Upper lobe of left lung (tissue), 6 donors: ENCODE measurements around the gene SNAPC4. TPM values are rescaled to one million over a fixed set of nuclear protein-coding genes. Genes with fewer than 3 reads are reported as not detected.
"Not testable (repeated sequence)": the region's sequence is repeated elsewhere in the genome, so short reads cannot be mapped to it uniquely, and the experiment has no call there.

Experiments used
- ATAC-seq, 2 donors: fragments of 200-7000 bp; cut with Tn5 transposase; one replicate each; pipeline ENCODE4 v1.9.1; 2022; ENCODE audit warnings: mild to moderate bottlenecking in 2 of 2, moderate library complexity in 2 of 2; ENCODE audit not compliant: low FRiP score in 2 of 2
- DNase-seq, 2 donors: peaks; one replicate each; pipeline ENCODE4 v3.0.0-alpha.2; 2019 to 2020
- H3K27ac ChIP-seq, 4 donors: fragments of 200-600 bp; sonication (generic); one replicate each; pipeline ENCODE4 v1.5.1; 2016 to 2019
- H3K27me3 ChIP-seq, 4 donors: fragments of 200-600 bp; sonication (generic); one replicate each; pipeline ENCODE4 v1.5.1; 2017 to 2019
- H3K36me3 ChIP-seq, 4 donors: fragments of 200-600 bp; sonication (generic); one replicate each; pipeline ENCODE4 v1.5.1; 2016 to 2019
- H3K4me1 ChIP-seq, 4 donors: fragments of 200-600 bp; sonication (generic); one replicate each; pipeline ENCODE4 v1.5.1; 2018 to 2019
- H3K4me3 ChIP-seq, 4 donors: fragments of 200-600 bp; sonication (generic); one replicate each; pipeline ENCODE4 v1.5.1; 2017 to 2019; ENCODE audit warnings: mild to moderate bottlenecking in 2 of 4, moderate library complexity in 1 of 4
- H3K9me3 ChIP-seq, 4 donors: fragments of 200-600 bp; sonication (generic); one replicate each; pipeline ENCODE4 v1.5.1; 2018 to 2019
- CTCF ChIP-seq, 6 experiments: fragments of 450-650 bp in 4 of 6; fragments of 200-600 bp in 2 of 6; sonication (generic) in 2 of 6; IDR thresholded peaks; one replicate each; pipeline ENCODE4 v1.5.1; 2016 to 2019; ENCODE audit warnings: antibody characterized with exemption in 6 of 6
- EP300 ChIP-seq, 4 donors: sonication (generic); formaldehyde crosslinking; IDR thresholded peaks; one replicate each; pipeline ENCODE4 v1.5.1; 2017; ENCODE audit warnings: antibody characterized with exemption in 4 of 4, control low read depth in 2 of 4
- POLR2A ChIP-seq, 4 donors: fragments of 450-650 bp; IDR thresholded peaks; one replicate each; pipeline ENCODE4 v1.5.1; 2016 to 2017; ENCODE audit warnings: antibody characterized with exemption in 4 of 4, mild to moderate bottlenecking in 2 of 4
- POLR2AphosphoS5 ChIP-seq, 2 donors: sonication (generic); formaldehyde crosslinking; IDR thresholded peaks; one replicate each; pipeline ENCODE4 v1.5.1; 2017; ENCODE audit warnings: antibody characterized with exemption in 2 of 2
- WGBS, 2 donors: methylation state at CpG; one replicate each; pipeline ENCODE4 v1.1.5; 2017 to 2018; 5-methylcytosine and 5-hydroxymethylcytosine counted together
- total RNA-seq, 6 donors: library from RNA; depleted of rRNA in 4 of 6; stranded (reverse); fragments of >200 nt in 4 of 6; gene quantifications; one replicate each; pipeline versions ENCODE4 v1.1.0 to v1.2.1, GENCODE V29; 2016 to 2021
- donor health status: DM: no; HTN: no; CAD: no; lungs with moderate emphysema.
- donor health status: DM: no; HTN: yes; CAD: no; lungs with severe emphysema.

SNAPC4 gene
- total RNA-seq, 6 donors from 2014 or later: 7.8 to 35.6 (median 13.2) TPM

GRCh38 chr9:136409557-136410455 lies 9.8 kb upstream of the SNAPC4 start:
- Histone ChIP-seq H3K9me3 (no peaks in the 10 kb centered on the region), H3K4me3 (peak overlapping the region; percentile 61 to 97 (median 89)), H3K36me3 (peaks cover 13 to 54% (median 41%) of the 10 kb centered on the region in 4 donors), H3K4me1 (peaks cover 20 to 31% (median 23%) of the 10 kb centered on the region in 4 donors), H3K27me3 (no peaks in the 10 kb centered on the region), H3K27ac (peak overlapping the region; percentile 83 to 91 (median 88))
- peak in 2 of 4 donors; percentile 28 to 56 for TF ChIP-seq POLR2A (IDR thresholded peaks at IDR 0.05)
- TF ChIP-seq EP300 (IDR thresholded peaks at IDR 0.05): no peak
- no peak for TF ChIP-seq CTCF (IDR thresholded peaks at IDR 0.05)
- no peak for TF ChIP-seq POLR2AphosphoS5 (IDR thresholded peaks at IDR 0.05)
- peak; percentile 20 to 42 for ATAC-seq
- DNase-seq: peak; percentile 38 to 87
- WGBS, 2 donors: 12 to 15% methylated on average over 25 to 35 of the region's 71 CpGs

GRCh38 chr9:136407911-136408310 lies 7.9 kb upstream of the SNAPC4 start:
- WGBS, 2 donors: 90 to 93% methylated on average over 6 to 7 of the region's 7 CpGs
- peaks cover 20 to 31% (median 23%) of the 10 kb centered on the region in 4 donors for H3K4me1 ChIP-seq
- TF ChIP-seq POLR2A (IDR thresholded peaks at IDR 0.05): no peak
- no peak for TF ChIP-seq POLR2AphosphoS5 (IDR thresholded peaks at IDR 0.05)
- no peak for TF ChIP-seq EP300 (IDR thresholded peaks at IDR 0.05)
- TF ChIP-seq CTCF (IDR thresholded peaks at IDR 0.05): no peak
- H3K27ac ChIP-seq: no peak overlapping the region
- H3K9me3 ChIP-seq: no peaks in the 10 kb centered on the region
- no peak for DNase-seq
- no peak for ATAC-seq
- no peaks in the 10 kb centered on the region for H3K27me3 ChIP-seq
- H3K4me3 ChIP-seq: no peak overlapping the region
- H3K36me3 ChIP-seq: peaks cover 16 to 50% (median 38%) of the 10 kb centered on the region in 4 donors

GRCh38 chr9:136407061-136407460 lies 7.1 kb upstream of the SNAPC4 start:
- H3K27ac ChIP-seq, H3K4me3 ChIP-seq, H3K27me3 ChIP-seq, H3K9me3 ChIP-seq, ATAC-seq: not testable (repeated sequence)
- DNase-seq: peak in 1 of 2 donors; percentile 85
- WGBS, 2 donors: 93 to 94% methylated on average over 21 to 28 of the region's 28 CpGs
- peaks cover 17 to 49% (median 38%) of the 10 kb centered on the region in 4 donors for H3K36me3 ChIP-seq
- peaks cover 20 to 30% (median 23%) of the 10 kb centered on the region in 4 donors for H3K4me1 ChIP-seq

- H3K27me3 ChIP-seq, ATAC-seq, H3K27ac ChIP-seq, H3K4me3 ChIP-seq, H3K9me3 ChIP-seq: not testable (repeated sequence)
- peak in 1 of 2 donors; percentile 16 for DNase-seq
- 90 to 93% methylated on average over 10 of the region's 10 CpGs for WGBS, 2 donors
- peaks cover 10 to 18% (median 12%) of the 10 kb centered on the region in 4 donors for H3K4me1 ChIP-seq
- H3K36me3 ChIP-seq: peaks cover 19 to 50% (median 39%) of the 10 kb centered on the region in 4 donors
Observed at GRCh38 chr9:136405904-136406303, 5.9 kb upstream of the SNAPC4 start.

- Histone ChIP-seq H3K4me3 (no peak overlapping the region), H3K4me1 (peaks cover 12 to 20% (median 14%) of the 10 kb centered on the region in 4 donors), H3K27me3 (no peaks in the 10 kb centered on the region), H3K9me3 (no peaks in the 10 kb centered on the region), H3K36me3 (peaks cover 19 to 50% (median 39%) of the 10 kb centered on the region in 4 donors), H3K27ac (no peak overlapping the region)
- ATAC-seq: no peak
- 85 to 92% methylated on average over 7 of the region's 7 CpGs for WGBS, 2 donors
- DNase-seq: peak in 1 of 2 donors; percentile 6
- no peak for TF ChIP-seq POLR2A (IDR thresholded peaks at IDR 0.05)
- TF ChIP-seq POLR2AphosphoS5 (IDR thresholded peaks at IDR 0.05): no peak
Observed at GRCh38 chr9:136405481-136405880, 5.5 kb upstream of the SNAPC4 start.

GRCh38 chr9:136404801-136405136 lies 4.8 kb upstream of the SNAPC4 start:
- no peak for ATAC-seq
- Histone ChIP-seq H3K36me3 (peaks cover 19 to 50% (median 39%) of the 10 kb centered on the region in 4 donors), H3K9me3 (no peaks in the 10 kb centered on the region), H3K27ac (no peak overlapping the region), H3K4me3 (no peak overlapping the region), H3K4me1 (peaks cover 12 to 23% (median 15%) of the 10 kb centered on the region in 4 donors), H3K27me3 (no peaks in the 10 kb centered on the region)
- peak in 1 of 2 donors; percentile 60 for DNase-seq
- TF ChIP-seq POLR2AphosphoS5 (IDR thresholded peaks at IDR 0.05) (no peak), POLR2A (IDR thresholded peaks at IDR 0.05) (no peak), EP300 (IDR thresholded peaks at IDR 0.05) (no peak), CTCF (IDR thresholded peaks at IDR 0.05) (no peak)
- 93 to 94% methylated on average over 10 of the region's 14 CpGs for WGBS, 2 donors
